Stimulated activated CD4-positive, alpha-beta T cell treated with anti-CD3 and anti-CD28 coated beads, Interleukin-1b, Interleukin-23, amount 100 ng/mL, for 1 hour (primary cell): Measurements from ENCODE around the gene CEACAM7.
"Not testable (repeated sequence)": the region's sequence is repeated elsewhere in the genome, so short reads cannot be mapped to it uniquely, and the experiment has no call there.

Experiments used
- DNase-seq, 2 donors: peaks; one replicate each; pipeline ENCODE4 v3.0.0-alpha.2; 2020; ENCODE audit warnings: low read depth in 2 of 2

Gene CEACAM7

GRCh38 chr19:41688098-41688497 is at the start of gene CEACAM7:
Gene CEACAM7 (minus strand): TSS chr19:41688270. CDS start chr19:41688165, 105 bp downstream.
- DNase-seq: no peak

DNA sequence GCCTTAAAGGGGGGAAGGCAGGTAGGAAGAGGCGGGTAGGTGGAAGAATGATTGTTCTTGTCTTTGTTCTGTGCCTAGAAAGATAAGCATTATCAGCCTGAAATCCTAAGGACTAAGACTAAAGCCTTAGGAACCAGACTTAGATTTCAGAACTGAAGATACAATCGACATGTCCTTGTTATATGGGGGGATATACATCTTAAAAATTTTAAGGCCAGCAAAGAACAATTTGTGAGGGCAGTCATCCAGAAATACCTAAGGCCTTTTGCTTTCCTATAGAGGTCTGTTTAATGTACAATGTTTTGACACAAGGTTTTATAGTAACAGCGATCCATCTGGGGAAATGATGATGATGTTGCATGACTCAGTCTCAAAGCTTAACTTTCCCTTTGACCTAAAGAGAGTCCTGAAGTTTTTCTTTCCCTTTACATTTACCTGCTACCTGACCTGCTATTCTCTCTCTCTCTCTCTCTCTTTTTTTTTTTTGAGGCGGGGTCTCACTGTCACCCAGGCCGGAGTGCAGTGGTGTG is 47.1 kb upstream of the CEACAM7 start:
- no peak for DNase-seq

DNA sequence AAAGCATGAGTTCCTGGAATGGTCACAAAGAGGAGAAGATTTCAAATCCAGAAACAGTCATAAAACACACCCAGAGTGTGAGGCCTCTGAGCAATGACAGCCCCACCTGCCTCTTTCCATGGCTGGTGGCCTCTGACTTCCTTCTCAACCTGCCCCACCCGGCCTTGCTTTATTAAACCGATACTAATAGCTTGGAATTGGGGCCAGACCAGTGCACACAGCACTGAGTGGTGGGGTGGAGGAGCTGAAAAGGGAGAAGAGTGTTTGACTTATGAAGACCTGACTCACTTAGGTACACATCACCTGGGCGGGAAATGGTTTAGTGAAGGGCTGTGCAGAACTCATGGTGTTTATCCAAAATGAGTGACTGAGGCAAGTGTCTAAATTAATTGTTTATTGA is 46.5 kb upstream of the CEACAM7 start:
- no peak for DNase-seq

DNA sequence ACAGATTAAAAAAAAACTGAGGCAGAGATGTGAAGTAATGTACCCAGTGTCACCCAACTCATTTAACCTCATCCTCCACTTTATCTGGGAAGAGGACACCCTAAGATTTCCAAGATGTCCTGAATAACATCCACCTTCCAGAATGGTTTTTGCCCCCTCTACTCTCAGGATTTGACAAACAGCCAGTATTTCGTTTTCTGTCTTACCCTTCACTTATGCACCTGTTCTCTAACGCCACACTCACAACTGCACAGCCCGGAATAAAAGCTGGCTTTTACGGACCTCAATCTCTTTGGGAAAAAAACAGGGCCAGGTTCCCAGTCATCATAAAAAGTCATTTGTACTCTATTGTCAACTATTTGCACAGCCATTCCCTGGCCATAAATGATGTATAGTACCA is 46.1 kb upstream of the CEACAM7 start:
- DNase-seq: no peak

DNA sequence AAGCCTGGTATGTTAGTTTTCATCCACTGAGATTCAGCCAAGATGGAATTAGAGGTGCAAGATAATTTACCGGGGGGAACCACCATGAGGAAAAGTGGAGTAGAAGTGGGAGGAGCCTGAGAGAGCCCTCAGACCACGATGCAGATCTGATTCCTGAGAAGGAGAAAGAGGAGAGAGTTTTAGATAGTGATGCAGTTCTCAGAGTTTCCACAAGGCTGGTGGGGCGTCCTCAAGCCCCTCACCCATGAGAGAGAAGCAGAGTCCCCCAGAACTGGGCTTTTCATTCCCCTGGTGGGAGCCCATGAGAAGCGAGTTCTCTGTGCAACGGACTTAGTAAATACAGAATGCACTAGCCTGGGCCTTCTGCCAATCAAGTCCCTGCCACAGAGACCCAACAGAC is 38.4 kb upstream of the CEACAM7 start:
- DNase-seq: no peak

DNA sequence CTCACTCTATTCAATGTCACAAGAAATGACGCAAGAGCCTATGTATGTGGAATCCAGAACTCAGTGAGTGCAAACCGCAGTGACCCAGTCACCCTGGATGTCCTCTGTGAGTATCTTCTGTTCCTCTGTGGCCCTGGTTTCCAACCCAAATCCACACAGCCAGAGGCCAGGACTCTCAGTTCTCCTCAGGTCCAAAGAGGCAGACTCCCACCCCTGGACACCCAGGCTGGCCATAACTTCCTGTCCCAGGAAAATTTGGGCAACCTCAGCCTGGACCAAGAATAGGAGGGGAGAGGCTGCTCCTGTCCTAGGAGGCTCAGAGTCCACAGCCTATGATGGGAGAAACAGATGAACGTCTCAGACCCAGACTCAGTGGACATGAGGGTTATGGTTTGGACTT is 32.0 kb upstream of the CEACAM7 start:
- DNase-seq: no peak

DNA sequence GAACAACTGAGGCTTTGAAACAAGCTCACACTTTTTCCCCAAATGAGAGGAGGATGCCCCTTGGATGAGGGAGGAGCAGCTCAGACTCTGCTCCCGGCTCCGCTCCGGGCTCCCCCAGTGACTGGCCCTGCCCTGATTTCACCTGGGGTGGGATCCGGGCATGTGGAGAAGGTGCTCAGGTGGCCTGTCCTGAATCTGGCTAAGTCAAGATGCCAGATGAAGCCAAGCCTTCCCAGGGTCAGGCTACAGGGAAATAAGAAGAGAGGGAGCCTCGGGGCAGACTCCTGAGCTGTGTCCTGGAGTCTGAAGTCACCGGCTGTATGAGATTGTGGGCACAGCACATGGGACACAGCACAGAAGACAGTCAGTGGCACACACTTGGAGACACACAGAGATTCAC is 30.7 kb upstream of the CEACAM7 start:
- no peak for DNase-seq

DNA sequence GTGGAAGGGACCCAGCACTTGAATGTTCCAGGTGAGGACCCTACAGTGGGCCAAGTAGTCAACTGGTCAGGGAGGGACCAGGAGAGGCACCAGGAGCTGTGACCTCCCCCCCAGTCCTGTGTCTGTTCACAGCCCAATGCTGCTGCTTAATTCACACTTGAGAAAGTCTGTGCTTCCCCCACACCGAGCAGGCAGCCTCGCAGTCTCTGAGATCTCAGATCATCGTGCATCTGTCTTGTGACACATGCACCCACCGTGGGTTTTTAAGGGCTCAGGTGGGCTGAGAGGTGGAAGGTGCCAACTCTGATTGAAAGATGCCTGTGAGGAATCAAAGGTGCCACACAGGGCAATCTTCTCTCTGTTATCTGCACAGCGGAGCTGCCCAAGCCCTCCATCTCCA is 26.5 kb upstream of the CEACAM7 start:
- DNase-seq: no peak

GRCh38 chr19:41711376-41712261 is 23.5 kb upstream of the CEACAM7 start:
- DNase-seq: no peak

- no peak for DNase-seq
Observed at GRCh38 chr19:41709951-41710645, 22.0 kb upstream of the CEACAM7 start.

GRCh38 chr19:41709516-41709915 is 21.4 kb upstream of the CEACAM7 start:
- not testable (repeated sequence) for DNase-seq

GRCh38 chr19:41708481-41708880 is 20.4 kb upstream of the CEACAM7 start, which contains the start of gene CEACAM5:
Gene CEACAM5 (plus strand): TSS chr19:41708626. CDS start chr19:41708732, 106 bp downstream.
- DNase-seq: no peak

GRCh38 chr19:41707871-41708371 is 19.9 kb upstream of the CEACAM7 start:
- DNase-seq: no peak

GRCh38 chr19:41707502-41707812 is 19.4 kb upstream of the CEACAM7 start:
- DNase-seq: no peak

GRCh38 chr19:41706741-41707501 is 18.9 kb upstream of the CEACAM7 start:
- DNase-seq: peak; percentile 39 to 59

GRCh38 chr19:41705393-41706174 is 17.5 kb upstream of the CEACAM7 start:
- no peak for DNase-seq

GRCh38 chr19:41703602-41704293 is 15.7 kb upstream of the CEACAM7 start:
- DNase-seq: no peak

DNA sequence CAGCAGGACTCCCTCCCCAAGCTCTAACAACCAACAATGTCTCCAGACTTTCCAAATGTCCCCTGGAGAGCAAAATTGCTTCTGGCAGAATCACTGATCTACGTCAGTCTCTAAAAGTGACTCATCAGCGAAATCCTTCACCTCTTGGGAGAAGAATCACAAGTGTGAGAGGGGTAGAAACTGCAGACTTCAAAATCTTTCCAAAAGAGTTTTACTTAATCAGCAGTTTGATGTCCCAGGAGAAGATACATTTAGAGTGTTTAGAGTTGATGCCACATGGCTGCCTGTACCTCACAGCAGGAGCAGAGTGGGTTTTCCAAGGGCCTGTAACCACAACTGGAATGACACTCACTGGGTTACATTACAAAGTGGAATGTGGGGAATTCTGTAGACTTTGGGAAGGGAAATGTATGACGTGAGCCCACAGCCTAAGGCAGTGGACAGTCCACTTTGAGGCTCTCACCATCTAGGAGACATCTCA is 14.1 kb upstream of the CEACAM7 start:
- DNase-seq: no peak

- DNase-seq: no peak
Observed at GRCh38 chr19:41701401-41702075, 13.5 kb upstream of the CEACAM7 start.
